ENCODE data around the gene LRFN2. TPM values are rescaled to one million over a fixed set of nuclear protein-coding genes. Genes with fewer than 3 reads are reported as not detected.

LRFN2 gene
- total RNA-seq, 3 donors from 2014 or later: 0.14 to 0.29 (median 0.16) TPM

GRCh38 chr6:40540790-40541189 lies 46.4 kb downstream of the LRFN2 start:
- Histone ChIP-seq H3K4me3 (no peak overlapping the region), H3K36me3 (ENCODE audit: low read depth) (no peaks in the 10 kb centered on the region), H3K9me3 (no peaks in the 10 kb centered on the region), H3K4me1 (ENCODE audit: low read depth) (no peaks in the 10 kb centered on the region)
- intact Hi-C loops (cut with DNase I, micrococcal nuclease): no loop called here
- DNase-seq (no peak), ATAC-seq (no peak)
- TF ChIP-seq CTCF (IDR thresholded peaks at IDR 0.05): no peak

- Histone ChIP-seq H3K36me3 (ENCODE audit: low read depth) (no peaks in the 10 kb centered on the region), H3K4me1 (ENCODE audit: low read depth) (no peaks in the 10 kb centered on the region), H3K4me3 (no peak overlapping the region), H3K9me3 (no peaks in the 10 kb centered on the region)
- no peak for DNase-seq
- no peak for TF ChIP-seq CTCF (IDR thresholded peaks at IDR 0.05)
- ATAC-seq: no peak
- intact Hi-C loops (cut with DNase I, micrococcal nuclease): no loop called here
These were observed 47.3 kb downstream of the LRFN2 start for GRCh38 chr6:40539853-40540252.

GRCh38 chr6:40538556-40538955 lies 48.6 kb downstream of the LRFN2 start:
- ATAC-seq: no peak
- intact Hi-C loops (cut with DNase I, micrococcal nuclease): no loop called here

GRCh38 chr6:40537446-40537845 lies 49.7 kb downstream of the LRFN2 start:
- TF ChIP-seq CTCF (IDR thresholded peaks at IDR 0.05): no peak
- intact Hi-C loops (cut with DNase I, micrococcal nuclease): no loop called here
- Histone ChIP-seq H3K4me3 (no peak overlapping the region), H3K36me3 (ENCODE audit: low read depth) (no peaks in the 10 kb centered on the region), H3K4me1 (ENCODE audit: low read depth) (no peaks in the 10 kb centered on the region), H3K9me3 (no peaks in the 10 kb centered on the region)
- ATAC-seq (no peak), DNase-seq (no peak)

More at GRCh38 chr6:40538556-40538955, 48.6 kb downstream of the LRFN2 start:
- TF ChIP-seq CTCF (IDR thresholded peaks at IDR 0.05): no peak
- Histone ChIP-seq H3K4me1 (ENCODE audit: low read depth) (no peaks in the 10 kb centered on the region), H3K9me3 (no peaks in the 10 kb centered on the region), H3K4me3 (no peak overlapping the region), H3K36me3 (ENCODE audit: low read depth) (no peaks in the 10 kb centered on the region)
- DNase-seq: no peak

GRCh38 chr6:40536442-40536841 lies 50.7 kb downstream of the LRFN2 start:
- DNase-seq (no peak), ATAC-seq (peak; percentile 29)
- no peaks in the 10 kb centered on the region for H3K4me1 ChIP-seq (ENCODE audit: low read depth)
- H3K9me3 ChIP-seq: no peaks in the 10 kb centered on the region
- no peaks in the 10 kb centered on the region for H3K36me3 ChIP-seq (ENCODE audit: low read depth)
- no peak overlapping the region for H3K4me3 ChIP-seq
- intact Hi-C loops (cut with DNase I, micrococcal nuclease): no loop called here
- no peak for TF ChIP-seq CTCF (IDR thresholded peaks at IDR 0.05)

- ATAC-seq (no peak), DNase-seq (no peak)
- no peaks in the 10 kb centered on the region for H3K9me3 ChIP-seq
- intact Hi-C loops (cut with DNase I, micrococcal nuclease): no loop called here
- no peaks in the 10 kb centered on the region for H3K4me1 ChIP-seq (ENCODE audit: low read depth)
- H3K36me3 ChIP-seq (ENCODE audit: low read depth): no peaks in the 10 kb centered on the region
- no peak overlapping the region for H3K4me3 ChIP-seq
- TF ChIP-seq CTCF (IDR thresholded peaks at IDR 0.05): no peak
These were observed 51.3 kb downstream of the LRFN2 start for GRCh38 chr6:40535819-40536380.
